HepG2 (cell line): ENCODE measurements around the gene COLEC12. TPM values are rescaled to one million over a fixed set of nuclear protein-coding genes. Genes with fewer than 3 reads are reported as not detected.

Source experiments
- ATAC-seq: fragments of 200-7000 bp; cut with Tn5 transposase; 3 replicates; pipeline ENCODE4 v1.9.1; 2020; ENCODE audit warnings: mild to moderate bottlenecking, moderate library complexity
- BruUV-seq: library from RNA; stranded (reverse); fragments of 400-500 nt; replicated peaks from 2 replicates; lab custom pipeline; 2021; lab: Mats Ljungman, UMichigan
- CTCF ChIA-PET: fragments of 300-600 bp; formaldehyde crosslinking; extraction: SDS; loops from one replicate; lab custom pipeline; 2021; ENCODE audit warnings: low total read pairs, inconsistent platforms, low intra/inter-chr PET ratio; lab: Yijun Ruan, JAX
- POLR2A ChIA-PET: fragments of 350-600 bp; sonication (Branson Sonifier 250); formaldehyde crosslinking; loops from one replicate; lab custom pipeline; 2020; ENCODE audit warnings: antibody characterized with exemption, inconsistent platforms; lab: Yijun Ruan, JAX
- DNase-seq: peaks from one replicate; pipeline ENCODE4 v3.0.0-alpha.2; 2015; ENCODE audit warnings: low spot score
- FAIRE-seq: peaks from 3 replicates; lab custom pipeline; 2011; peaks lifted over from hg19 to GRCh38; lab: Jason Lieb, UNC
- H2AFZ ChIP-seq: one replicate; pipeline ENCODE4 v1.6.1; 2011; ENCODE audit warnings: low read length, inconsistent platforms
- H3K27ac ChIP-seq: fragments of 300-600 bp; 3 replicates; pipeline ENCODE4 v1.8.0; 2011; ENCODE audit warnings: mixed run types, mild to moderate bottlenecking, mixed read lengths, low read length, inconsistent platforms; ENCODE audit not compliant: insufficient read depth; ENCODE audit errors: extremely low read length
- H3K27me3 ChIP-seq, 2 experiments: fragments of 200-600 bp in 1 of 2; 2 replicates in 1 of 2; 3 replicates in 1 of 2; pipeline versions ENCODE4 v1.6.0 to v1.8.0; 2011; ENCODE audit warnings: low read length in 2 of 2, mild to moderate bottlenecking in 2 of 2, moderate library complexity in 2 of 2, inconsistent platforms in 1 of 2; ENCODE audit not compliant: insufficient read depth in 2 of 2, control insufficient read depth in 1 of 2
- H3K36me3 ChIP-seq, 2 experiments: fragments of 200-600 bp in 1 of 2; replicated peaks in 1 of 2; 2 replicates in 1 of 2; 3 replicates in 1 of 2; pipeline versions ENCODE4 v1.5.1 to v1.8.0; 2011; ENCODE audit warnings: low read length in 2 of 2, inconsistent platforms in 1 of 2; ENCODE audit not compliant: insufficient read depth in 2 of 2, control insufficient read depth in 1 of 2
- H3K4me1 ChIP-seq: 2 replicates; pipeline ENCODE4 v1.5.1; 2012; ENCODE audit warnings: low read length, inconsistent platforms; ENCODE audit not compliant: insufficient read depth
- H3K4me2 ChIP-seq: 2 replicates; pipeline ENCODE4 v1.6.0; 2011; ENCODE audit warnings: low read depth, low read length, inconsistent platforms
- H3K4me3 ChIP-seq, 3 experiments: fragments of 200-600 bp in 1 of 3; sonication (generic), shearing (Covaris generic) in 1 of 3; replicated peaks in 1 of 3; 2 replicates each; pipeline ENCODE4 v1.5.1; 2011 to 2016; ENCODE audit warnings: low read length in 3 of 3, inconsistent platforms in 2 of 3, low read depth in 2 of 3, mild to moderate bottlenecking in 2 of 3, control low read depth in 1 of 3, mixed read lengths in 1 of 3; ENCODE audit not compliant: insufficient read depth in 1 of 3
- H3K79me2 ChIP-seq: one replicate; pipeline ENCODE4 v1.6.1; 2011; ENCODE audit warnings: low read length, inconsistent platforms; ENCODE audit not compliant: insufficient read depth
- H3K9ac ChIP-seq: 2 replicates; pipeline ENCODE4 v1.6.0; 2011; ENCODE audit warnings: mild to moderate bottlenecking, low read depth, low read length, inconsistent platforms; ENCODE audit not compliant: insufficient read depth
- H3K9me3 ChIP-seq: 2 replicates; pipeline ENCODE4 v1.5.1; 2012; ENCODE audit warnings: mild to moderate bottlenecking, low read length
- H4K20me1 ChIP-seq: 2 replicates; pipeline ENCODE4 v1.6.0; 2011; ENCODE audit warnings: inconsistent platforms, mild to moderate bottlenecking, low read length, moderate library complexity; ENCODE audit not compliant: insufficient read depth
- CEBPG ChIP-seq: IDR thresholded peaks from 2 replicates; pipeline ENCODE4 v1.6.1; 2016
- FOXA3 ChIP-seq: IDR thresholded peaks from 2 replicates; pipeline ENCODE4 v1.6.1; 2016; ENCODE audit warnings: missing genetic modification reagents, missing compliant biosample characterization
- GABPA ChIP-seq, 2 experiments: IDR thresholded peaks; 2 replicates each; pipeline ENCODE4 v1.6.1; 2011 to 2016; ENCODE audit warnings: low read depth in 2 of 2, low read length in 1 of 2, missing biosample characterization in 1 of 2, missing genetic modification characterization in 1 of 2
- GATAD2A ChIP-seq: IDR thresholded peaks from 2 replicates; pipeline ENCODE4 v1.6.1; 2016
- HNRNPH1 ChIP-seq: fragments of 200-400 bp; formaldehyde crosslinking; optimal IDR thresholded peaks from 2 replicates; pipeline ENCODE3; 2017; ENCODE audit warnings: mild to moderate bottlenecking, low read depth, low read length
- NKX3-1 ChIP-seq: sonication (generic); formaldehyde crosslinking; IDR thresholded peaks from 2 replicates; pipeline ENCODE4 v1.5.0; 2020; ENCODE audit warnings: missing genetic modification reagents
- SRY ChIP-seq: sonication (generic); formaldehyde crosslinking; IDR thresholded peaks from 2 replicates; pipeline ENCODE4 v1.8.0; 2022; ENCODE audit warnings: mild to moderate bottlenecking, missing genetic modification reagents
- YEATS2 ChIP-seq: sonication (generic); formaldehyde crosslinking; IDR thresholded peaks from 2 replicates; pipeline ENCODE4 v1.4.0; 2020; ENCODE audit warnings: missing genetic modification reagents, borderline replicate concordance
- ZBTB42 ChIP-seq: sonication (generic); formaldehyde crosslinking; IDR thresholded peaks from 2 replicates; pipeline ENCODE4 v1.5.0; 2020; ENCODE audit warnings: mild to moderate bottlenecking, missing genetic modification reagents
- ZNF24 ChIP-seq: fragments of 450-650 bp; IDR thresholded peaks from 2 replicates; pipeline ENCODE4 v1.6.1; 2017; ENCODE audit warnings: antibody characterized with exemption, mild to moderate bottlenecking
- ZNF703 ChIP-seq: sonication (generic); formaldehyde crosslinking; IDR thresholded peaks from 2 replicates; pipeline ENCODE4 v1.5.1; 2020; ENCODE audit warnings: missing genetic modification reagents, mild to moderate bottlenecking, moderate library complexity, borderline replicate concordance
- WGBS: methylation state at CpG from one replicate; pipeline ENCODE4 v1.1.6; 2017; ENCODE audit warnings: low lambda C conversion rate; 5-methylcytosine and 5-hydroxymethylcytosine counted together
- in situ Hi-C: cut with HindIII; loops from 2 replicates; pipeline ENCODE4 v1.10.0; 2017; ENCODE audit warnings: low pct_unique_long_range_greater_than_20kb; ENCODE audit not compliant: extremely low pct_ligation_motif_present
- intact Hi-C: fragments of 100-400 bp; cut with micrococcal nuclease; formaldehyde crosslinking; loops from one replicate; pipeline ENCODE4 v1.10.0; 2022; ENCODE audit not compliant: unreplicated experiment
- polyA plus RNA-seq, 8 experiments: library from polyadenylated mRNA; depleted of rRNA in 3 of 8; stranded (reverse) in 7 of 8; unstranded in 1 of 8; fragments of >200 nt; fragmentation: Illumina TruSeq in 4 of 8; extraction: Trizol in 4 of 8; gene quantifications; 2 replicates each; pipeline versions ENCODE4 v1.2.1 to v1.2.3, GENCODE V29; 2011 to 2016; ENCODE audit warnings: low read depth in 4 of 8, missing spikeins in 1 of 8, mixed read lengths in 1 of 8; ENCODE audit not compliant: insufficient read depth in 1 of 8
- total RNA-seq, 5 experiments: library from RNA; depleted of rRNA; stranded (reverse); fragments of >200 nt; fragmentation: Illumina TruSeq; extraction: Trizol; gene quantifications; 2 replicates each; pipeline ENCODE4 v1.2.3, GENCODE V29; 2016; ENCODE audit warnings: low read depth in 1 of 5
- TF ChIP-seq, protein P1 (sequence below): sonication (generic); formaldehyde crosslinking; IDR thresholded peaks from 2 replicates; pipeline ENCODE4 v1.5.0; 2020; ENCODE audit warnings: missing genetic modification reagents, mild to moderate bottlenecking, borderline replicate concordance
- TF ChIP-seq, protein P2 (sequence below): sonication (generic); formaldehyde crosslinking; IDR thresholded peaks from 2 replicates; pipeline ENCODE4 v1.8.1; 2023; ENCODE audit warnings: mild to moderate bottlenecking, inconsistent platforms, moderate library complexity, missing genetic modification reagents, borderline replicate concordance
- TF ChIP-seq, protein P3 (sequence below), 2 experiments: IDR thresholded peaks; 2 replicates each; pipeline ENCODE4 v1.6.1; 2011 to 2012; ENCODE audit warnings: low read length in 2 of 2, borderline replicate concordance in 1 of 2, low read depth in 1 of 2, mild to moderate bottlenecking in 1 of 2, moderate library complexity in 1 of 2

COLEC12 gene
- total and polyA plus RNA-seq, 2 of the 13 experiments (the other 11 are each of a cell fraction or from before 2014, with no cell fraction given): 0.02 to 0.11 TPM

DNA sequence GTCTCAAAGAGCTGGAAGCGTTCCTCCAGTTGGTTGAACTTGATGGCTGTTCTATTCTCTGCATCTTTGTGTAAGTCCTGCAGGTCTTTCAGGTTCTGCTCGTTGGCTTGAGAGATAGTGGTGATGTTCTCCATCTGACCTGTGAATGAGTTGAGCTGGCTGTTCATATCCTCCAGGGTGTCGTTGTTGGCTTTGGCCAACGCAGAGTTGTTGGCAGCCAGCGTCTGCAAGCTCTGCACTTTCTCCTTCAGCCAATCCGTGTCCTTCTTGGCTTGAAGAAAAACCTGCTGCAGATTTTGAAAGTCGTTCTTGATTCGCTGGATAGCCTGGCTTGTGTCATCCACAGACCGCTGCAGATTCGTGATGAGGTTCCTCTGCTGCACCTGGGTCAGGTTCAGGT lies 153.9 kb downstream of the COLEC12 start:
- 58% methylated on average over 8 of the region's 10 CpGs for WGBS
- no peaks in the 10 kb centered on the region for H3K9me3 ChIP-seq
- H3K27ac ChIP-seq: no peak overlapping the region
- CTCF ChIA-PET: no interaction called here
- in situ Hi-C loops: no loop called here
- H3K4me1 ChIP-seq: peaks cover 27% of the 10 kb centered on the region
- no peak overlapping the region for H3K4me2 ChIP-seq
- no peak for DNase-seq
- BruUV-seq: no TSS peak
- TF ChIP-seq ZNF24 (no peak), ZBTB42 (CRISPR knock-in tag) (no peak), GATAD2A (CRISPR knock-in tag) (no peak), NKX3-1 (CRISPR knock-in tag) (no peak)
- TF ChIP-seq, all 625 proteins: peak for 0
- intact Hi-C loops: no loop called here
- Histone ChIP-seq H3K9ac (no peak overlapping the region), H3K27me3 (no peaks in the 10 kb centered on the region), H3K79me2 (no peaks in the 10 kb centered on the region), H4K20me1 (no peaks in the 10 kb centered on the region), H2AFZ (no peak overlapping the region), H3K4me3 (no peak overlapping the region), H3K36me3 (no peaks in the 10 kb centered on the region)
- POLR2A ChIA-PET: interaction anchor here (1.7 kb wide), 1 partner anchor 15 kb away, joined by 4 read pairs; no protein-coding TSS in a partner anchor
- no peak for ATAC-seq
- FAIRE-seq: no peak

DNA sequence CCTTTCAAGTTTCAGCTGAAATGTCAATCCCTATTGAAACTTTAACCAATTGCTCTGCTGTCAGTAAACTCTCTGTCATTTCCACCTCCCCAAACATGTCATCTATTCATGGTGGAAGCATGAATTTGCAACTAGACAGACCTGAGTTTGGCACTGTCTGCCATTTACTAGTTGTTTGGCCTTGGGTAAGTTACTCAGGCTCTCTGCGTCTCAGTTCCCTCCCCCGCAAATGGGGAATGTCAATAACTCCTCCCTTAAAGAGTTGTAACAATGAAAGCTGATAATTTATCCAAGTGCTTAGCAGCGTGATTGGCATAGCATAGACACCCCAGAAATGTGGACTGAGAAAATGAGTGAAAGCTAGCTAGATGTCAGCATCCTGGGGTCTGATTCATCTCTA lies 159.4 kb downstream of the COLEC12 start:
- no peak overlapping the region for H3K4me2 ChIP-seq
- no peak for ATAC-seq
- H3K4me1 ChIP-seq: no peaks in the 10 kb centered on the region
- FAIRE-seq: no peak
- no peaks in the 10 kb centered on the region for H3K36me3 ChIP-seq
- peaks cover 0 to 13% of the 10 kb centered on the region in 2 experiments; a peak in 1 of 5 replicates for H3K27me3 ChIP-seq
- H3K4me3 ChIP-seq: no peak overlapping the region
- 54% methylated on average over 3 of the region's 3 CpGs for WGBS
- no peak overlapping the region for H2AFZ ChIP-seq
- H3K9ac ChIP-seq: no peak overlapping the region
- no TSS peak for BruUV-seq
- no peak overlapping the region for H3K27ac ChIP-seq
- in situ Hi-C loops: no loop called here
- DNase-seq: no peak
- ChIA-PET POLR2A (no interaction called here), CTCF (no interaction called here)
- H3K9me3 ChIP-seq: no peaks in the 10 kb centered on the region
- H3K79me2 ChIP-seq: no peaks in the 10 kb centered on the region
- no peaks in the 10 kb centered on the region for H4K20me1 ChIP-seq
- intact Hi-C loops: no loop called here
- TF ChIP-seq, protein P1, sequence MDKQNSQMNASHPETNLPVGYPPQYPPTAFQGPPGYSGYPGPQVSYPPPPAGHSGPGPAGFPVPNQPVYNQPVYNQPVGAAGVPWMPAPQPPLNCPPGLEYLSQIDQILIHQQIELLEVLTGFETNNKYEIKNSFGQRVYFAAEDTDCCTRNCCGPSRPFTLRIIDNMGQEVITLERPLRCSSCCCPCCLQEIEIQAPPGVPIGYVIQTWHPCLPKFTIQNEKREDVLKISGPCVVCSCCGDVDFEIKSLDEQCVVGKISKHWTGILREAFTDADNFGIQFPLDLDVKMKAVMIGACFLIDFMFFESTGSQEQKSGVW (CRISPR knock-in tag): no peak
- no peak for TF ChIP-seq CEBPG
- no peak for TF ChIP-seq SRY
- TF ChIP-seq, protein P2, sequence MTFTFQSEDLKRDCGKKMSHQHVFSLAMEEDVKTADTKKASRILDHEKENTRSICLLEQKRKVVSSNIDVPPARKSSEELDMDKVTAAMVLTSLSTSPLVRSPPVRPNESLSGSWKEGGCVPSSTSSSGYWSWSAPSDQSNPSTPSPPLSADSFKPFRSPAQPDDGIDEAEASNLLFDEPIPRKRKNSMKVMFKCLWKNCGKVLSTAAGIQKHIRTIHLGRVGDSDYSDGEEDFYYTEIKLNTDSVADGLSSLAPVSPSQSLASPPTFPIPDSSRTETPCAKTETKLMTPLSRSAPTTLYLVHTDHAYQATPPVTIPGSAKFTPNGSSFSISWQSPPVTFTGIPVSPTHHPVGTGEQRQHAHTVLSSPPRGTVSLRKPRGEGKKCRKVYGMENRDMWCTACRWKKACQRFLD (CRISPR knock-in tag): no peak
- TF ChIP-seq HNRNPH1: no peak
- TF ChIP-seq YEATS2 (CRISPR knock-in tag): no peak
- no peak for TF ChIP-seq FOXA3
- no peak for TF ChIP-seq GABPA (IDR thresholded peaks at IDR 0.05; ENCODE audit: low read depth, low read length)
- no peak for TF ChIP-seq GABPA (CRISPR knock-in tag; IDR thresholded peaks at IDR 0.05; ENCODE audit: low read depth)
- TF ChIP-seq ZNF703: no peak
- TF ChIP-seq, protein P3, sequence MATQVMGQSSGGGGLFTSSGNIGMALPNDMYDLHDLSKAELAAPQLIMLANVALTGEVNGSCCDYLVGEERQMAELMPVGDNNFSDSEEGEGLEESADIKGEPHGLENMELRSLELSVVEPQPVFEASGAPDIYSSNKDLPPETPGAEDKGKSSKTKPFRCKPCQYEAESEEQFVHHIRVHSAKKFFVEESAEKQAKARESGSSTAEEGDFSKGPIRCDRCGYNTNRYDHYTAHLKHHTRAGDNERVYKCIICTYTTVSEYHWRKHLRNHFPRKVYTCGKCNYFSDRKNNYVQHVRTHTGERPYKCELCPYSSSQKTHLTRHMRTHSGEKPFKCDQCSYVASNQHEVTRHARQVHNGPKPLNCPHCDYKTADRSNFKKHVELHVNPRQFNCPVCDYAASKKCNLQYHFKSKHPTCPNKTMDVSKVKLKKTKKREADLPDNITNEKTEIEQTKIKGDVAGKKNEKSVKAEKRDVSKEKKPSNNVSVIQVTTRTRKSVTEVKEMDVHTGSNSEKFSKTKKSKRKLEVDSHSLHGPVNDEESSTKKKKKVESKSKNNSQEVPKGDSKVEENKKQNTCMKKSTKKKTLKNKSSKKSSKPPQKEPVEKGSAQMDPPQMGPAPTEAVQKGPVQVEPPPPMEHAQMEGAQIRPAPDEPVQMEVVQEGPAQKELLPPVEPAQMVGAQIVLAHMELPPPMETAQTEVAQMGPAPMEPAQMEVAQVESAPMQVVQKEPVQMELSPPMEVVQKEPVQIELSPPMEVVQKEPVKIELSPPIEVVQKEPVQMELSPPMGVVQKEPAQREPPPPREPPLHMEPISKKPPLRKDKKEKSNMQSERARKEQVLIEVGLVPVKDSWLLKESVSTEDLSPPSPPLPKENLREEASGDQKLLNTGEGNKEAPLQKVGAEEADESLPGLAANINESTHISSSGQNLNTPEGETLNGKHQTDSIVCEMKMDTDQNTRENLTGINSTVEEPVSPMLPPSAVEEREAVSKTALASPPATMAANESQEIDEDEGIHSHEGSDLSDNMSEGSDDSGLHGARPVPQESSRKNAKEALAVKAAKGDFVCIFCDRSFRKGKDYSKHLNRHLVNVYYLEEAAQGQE (IDR thresholded peaks at IDR 0.05; ENCODE audit: borderline replicate concordance in 1 of 2, low read depth in 1 of 2, low read length in 2 of 2): no peak
